ENCODE measurements around the gene COCH. TPM values are rescaled to one million over a fixed set of nuclear protein-coding genes. Genes with fewer than 3 reads are reported as not detected.
A peak's percentile ranks its signal among the peaks of the same experiment; 100 is the strongest.
"Not testable (repeated sequence)": the region's sequence is repeated elsewhere in the genome, so short reads cannot be mapped to it uniquely, and the experiment has no call there.

The COCH gene
- total and polyA plus RNA-seq, 2 experiments from 2014 or later: 12.9 to 20.6 TPM

GRCh38 chr14:30925254-30925653, 50.9 kb downstream of the COCH start:
- Mint-ChIP-seq H3K4me1 (peaks cover 15% of the 10 kb centered on the region), H3K27me3 (ENCODE audit: insufficient read depth, low read depth, poor library complexity) (peaks cover 6% of the 10 kb centered on the region), H3K4me3 (no peak overlapping the region), H3K9me3 (no peaks in the 10 kb centered on the region), H3K36me3 (ENCODE audit: low read depth) (peaks cover 5% of the 10 kb centered on the region; the same call in 2 of the 3 replicates), H3K27ac (peak overlapping the region; percentile 40; the same call in 1 of the 2 replicates)
- Histone ChIP-seq H3K4me2 (peak overlapping the region; percentile 28; the same call in 1 of the 2 replicates), H3K79me2 (replicated peaks; ENCODE audit: insufficient read depth) (peaks cover 4% of the 10 kb centered on the region; the same call in 1 of the 2 replicates), H3K4me1 (ENCODE audit: insufficient read depth) (peaks cover 14% of the 10 kb centered on the region), H4K20me1 (replicated peaks; ENCODE audit: insufficient read depth) (no peaks in the 10 kb centered on the region), H2AFZ (no peak overlapping the region), H3K9me2 (ENCODE audit: insufficient read depth) (no peaks in the 10 kb centered on the region), H3F3A (replicated peaks; ENCODE audit: low read depth) (no peaks in the 10 kb centered on the region), H3K36me3 (ENCODE audit: insufficient read depth) (no peaks in the 10 kb centered on the region), H3K27ac (ENCODE audit: low read depth) (no peak overlapping the region), H3K4me3 (no peak overlapping the region), H3K27me3 (ENCODE audit: insufficient read depth) (no peaks in the 10 kb centered on the region)
- DNase-seq (ENCODE audit: low spot score) (no peak), ATAC-seq (no peak)
- TF ChIP-seq EZH2 (IDR thresholded peaks at IDR 0.05; ENCODE audit: low read depth, unreplicated experiment): no peak
- no peak for TF ChIP-seq ETS1 (IDR thresholded peaks at IDR 0.05)
- TF ChIP-seq STAT1 (IDR thresholded peaks at IDR 0.05; ENCODE audit: unreplicated experiment): no peak
- TF ChIP-seq, protein P1, sequence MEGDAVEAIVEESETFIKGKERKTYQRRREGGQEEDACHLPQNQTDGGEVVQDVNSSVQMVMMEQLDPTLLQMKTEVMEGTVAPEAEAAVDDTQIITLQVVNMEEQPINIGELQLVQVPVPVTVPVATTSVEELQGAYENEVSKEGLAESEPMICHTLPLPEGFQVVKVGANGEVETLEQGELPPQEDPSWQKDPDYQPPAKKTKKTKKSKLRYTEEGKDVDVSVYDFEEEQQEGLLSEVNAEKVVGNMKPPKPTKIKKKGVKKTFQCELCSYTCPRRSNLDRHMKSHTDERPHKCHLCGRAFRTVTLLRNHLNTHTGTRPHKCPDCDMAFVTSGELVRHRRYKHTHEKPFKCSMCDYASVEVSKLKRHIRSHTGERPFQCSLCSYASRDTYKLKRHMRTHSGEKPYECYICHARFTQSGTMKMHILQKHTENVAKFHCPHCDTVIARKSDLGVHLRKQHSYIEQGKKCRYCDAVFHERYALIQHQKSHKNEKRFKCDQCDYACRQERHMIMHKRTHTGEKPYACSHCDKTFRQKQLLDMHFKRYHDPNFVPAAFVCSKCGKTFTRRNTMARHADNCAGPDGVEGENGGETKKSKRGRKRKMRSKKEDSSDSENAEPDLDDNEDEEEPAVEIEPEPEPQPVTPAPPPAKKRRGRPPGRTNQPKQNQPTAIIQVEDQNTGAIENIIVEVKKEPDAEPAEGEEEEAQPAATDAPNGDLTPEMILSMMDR (conservative IDR thresholded peaks at IDR 0.05; ENCODE audit: low read depth in 2 of 2): no peak
- no peak for TF ChIP-seq ZNF331 (CRISPR knock-in tag; IDR thresholded peaks at IDR 0.05; ENCODE audit: low read depth)
- no peak for TF ChIP-seq JUNB (IDR thresholded peaks at IDR 0.05; ENCODE audit: unreplicated experiment)

GRCh38 chr14:30928462-30928861, 54.1 kb downstream of the COCH start:
- Histone ChIP-seq H3K79me2 (replicated peaks; ENCODE audit: insufficient read depth) (0 out of 2 replicates have a peak, but pooled peaks cover 4% of the 10 kb centered on the region), H3K9me2 (ENCODE audit: insufficient read depth) (no peaks in the 10 kb centered on the region), H3K27ac (ENCODE audit: low read depth) (no peak overlapping the region), H4K20me1 (replicated peaks; ENCODE audit: insufficient read depth) (no peaks in the 10 kb centered on the region), H2AFZ (no peak overlapping the region), H3K27me3 (ENCODE audit: insufficient read depth) (no peaks in the 10 kb centered on the region), H3K4me1 (ENCODE audit: insufficient read depth) (peaks cover 9% of the 10 kb centered on the region), H3K4me2 (no peak overlapping the region), H3K4me3 (no peak overlapping the region), H3K36me3 (ENCODE audit: insufficient read depth) (no peaks in the 10 kb centered on the region), H3F3A (replicated peaks; ENCODE audit: low read depth) (no peaks in the 10 kb centered on the region)
- Mint-ChIP-seq H3K9me3 (no peaks in the 10 kb centered on the region), H3K4me3 (no peak overlapping the region), H3K27me3 (ENCODE audit: insufficient read depth, low read depth, poor library complexity) (peaks cover 5% of the 10 kb centered on the region), H3K36me3 (ENCODE audit: low read depth) (peaks cover 5% of the 10 kb centered on the region; the same call in 2 of the 3 replicates), H3K4me1 (peaks cover 6% of the 10 kb centered on the region; the same call in 2 of the 3 replicates), H3K27ac (peak overlapping the region; percentile 74; the same call in 1 of the 2 replicates)
- ATAC-seq: no peak
- TF ChIP-seq, protein P2, sequence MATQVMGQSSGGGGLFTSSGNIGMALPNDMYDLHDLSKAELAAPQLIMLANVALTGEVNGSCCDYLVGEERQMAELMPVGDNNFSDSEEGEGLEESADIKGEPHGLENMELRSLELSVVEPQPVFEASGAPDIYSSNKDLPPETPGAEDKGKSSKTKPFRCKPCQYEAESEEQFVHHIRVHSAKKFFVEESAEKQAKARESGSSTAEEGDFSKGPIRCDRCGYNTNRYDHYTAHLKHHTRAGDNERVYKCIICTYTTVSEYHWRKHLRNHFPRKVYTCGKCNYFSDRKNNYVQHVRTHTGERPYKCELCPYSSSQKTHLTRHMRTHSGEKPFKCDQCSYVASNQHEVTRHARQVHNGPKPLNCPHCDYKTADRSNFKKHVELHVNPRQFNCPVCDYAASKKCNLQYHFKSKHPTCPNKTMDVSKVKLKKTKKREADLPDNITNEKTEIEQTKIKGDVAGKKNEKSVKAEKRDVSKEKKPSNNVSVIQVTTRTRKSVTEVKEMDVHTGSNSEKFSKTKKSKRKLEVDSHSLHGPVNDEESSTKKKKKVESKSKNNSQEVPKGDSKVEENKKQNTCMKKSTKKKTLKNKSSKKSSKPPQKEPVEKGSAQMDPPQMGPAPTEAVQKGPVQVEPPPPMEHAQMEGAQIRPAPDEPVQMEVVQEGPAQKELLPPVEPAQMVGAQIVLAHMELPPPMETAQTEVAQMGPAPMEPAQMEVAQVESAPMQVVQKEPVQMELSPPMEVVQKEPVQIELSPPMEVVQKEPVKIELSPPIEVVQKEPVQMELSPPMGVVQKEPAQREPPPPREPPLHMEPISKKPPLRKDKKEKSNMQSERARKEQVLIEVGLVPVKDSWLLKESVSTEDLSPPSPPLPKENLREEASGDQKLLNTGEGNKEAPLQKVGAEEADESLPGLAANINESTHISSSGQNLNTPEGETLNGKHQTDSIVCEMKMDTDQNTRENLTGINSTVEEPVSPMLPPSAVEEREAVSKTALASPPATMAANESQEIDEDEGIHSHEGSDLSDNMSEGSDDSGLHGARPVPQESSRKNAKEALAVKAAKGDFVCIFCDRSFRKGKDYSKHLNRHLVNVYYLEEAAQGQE (IDR thresholded peaks at IDR 0.05; ENCODE audit: unreplicated experiment): no peak
- no peak for TF ChIP-seq STAT1 (IDR thresholded peaks at IDR 0.05; ENCODE audit: unreplicated experiment)
- TF ChIP-seq ETS1 (IDR thresholded peaks at IDR 0.05): no peak
- DNase-seq (ENCODE audit: low spot score): no peak

GRCh38 chr14:30933937-30934336, 59.6 kb downstream of the COCH start:
- H3K4me3 Mint-ChIP-seq; H3K9me3 Mint-ChIP-seq; H3K4me2 ChIP-seq; H3K4me1 Mint-ChIP-seq; H3K27ac Mint-ChIP-seq; H3K27me3 Mint-ChIP-seq (ENCODE audit: insufficient read depth, low read depth, poor library complexity); H3K27me3 ChIP-seq (ENCODE audit: insufficient read depth); H3K79me2 ChIP-seq (replicated peaks; ENCODE audit: insufficient read depth); H3K36me3 ChIP-seq (ENCODE audit: insufficient read depth); H3F3A ChIP-seq (replicated peaks; ENCODE audit: low read depth); H3K27ac ChIP-seq (ENCODE audit: low read depth); H2AFZ ChIP-seq; H4K20me1 ChIP-seq (replicated peaks; ENCODE audit: insufficient read depth); DNase-seq (ENCODE audit: low spot score); H3K4me3 ChIP-seq; H3K4me1 ChIP-seq (ENCODE audit: insufficient read depth); ATAC-seq; H3K9me2 ChIP-seq (ENCODE audit: insufficient read depth): not testable (repeated sequence)
- H3K36me3 Mint-ChIP-seq (ENCODE audit: low read depth): peaks cover 23% of the 10 kb centered on the region

Measured in GM23338 (cell line).